Adrenal gland (tissue), 12 donors: ENCODE results near the gene MDFI. TPM values are rescaled to one million over a fixed set of nuclear protein-coding genes. Genes with fewer than 3 reads are reported as not detected.

Experiments
- DNase-seq, 7 donors: peaks; one replicate each; pipeline ENCODE4 v3.0.0-alpha.2; 2019 to 2020
- H3K27ac ChIP-seq, 5 donors: fragments of 200-600 bp; sonication (generic) in 4 of 5; 1 replicate in 3 of 5; 2 replicates in 2 of 5; pipeline versions ENCODE4 v1.5.1 to v1.8.0; 2016 to 2020; ENCODE audit warnings: mild to moderate bottlenecking in 1 of 5
- H3K27me3 ChIP-seq: fragments of 200-600 bp; 2 replicates; pipeline ENCODE4 v1.8.0; 2021
- H3K36me3 ChIP-seq, 2 donors: fragments of 200-600 bp; replicated peaks in 1 of 2; 1 replicate in 1 of 2; 2 replicates in 1 of 2; pipeline versions ENCODE4 v1.5.1 to v1.8.0; 2018 to 2022
- H3K4me1 ChIP-seq, 2 donors: fragments of 200-600 bp; replicated peaks in 1 of 2; 1 replicate in 1 of 2; 2 replicates in 1 of 2; pipeline versions ENCODE4 v1.5.1 to v1.8.0; 2018 to 2021
- H3K4me3 ChIP-seq, 4 donors: fragments of 200-600 bp; sonication (generic) in 3 of 4; one replicate each; pipeline ENCODE4 v1.5.1; 2016 to 2018
- H3K9me3 ChIP-seq, 3 donors: fragments of 200-600 bp; sonication (generic) in 1 of 3; replicated peaks in 1 of 3; 1 replicate in 2 of 3; 2 replicates in 1 of 3; pipeline versions ENCODE4 v1.5.1 to v1.8.0; 2016 to 2021
- POLR2A ChIP-seq, 2 donors: fragments of 450-650 bp; IDR thresholded peaks; one replicate each; pipeline ENCODE4 v1.6.1; 2017; ENCODE audit warnings: antibody characterized with exemption in 2 of 2, mild to moderate bottlenecking in 2 of 2, moderate library complexity in 1 of 2
- WGBS, 4 donors: extraction: QIAGEN DNeasy Blood & Tissue Kit in 2 of 4; methylation state at CpG; one replicate each; pipeline versions ENCODE4 v1.1.5 to v1.1.7; 2013 to 2017; 5-methylcytosine and 5-hydroxymethylcytosine counted together
- intact Hi-C, 2 donors: fragments of 100-400 bp; cut with DNase I; formaldehyde crosslinking; loops; one replicate each; pipeline versions ENCODE4 v1.14.1 to v1.15.0; 2022 to 2023
- polyA plus RNA-seq, 3 donors: library from polyadenylated mRNA; stranded (reverse); fragments of 200-250 nt in 2 of 3; fragments of 350-450 nt in 1 of 3; fragmentation: Illumina TruSeq in 1 of 3; extraction: RNeasy Lipid Tissue Mini Kit (QIAGEN cat#74804) in 1 of 3; gene quantifications; one replicate each; pipeline ENCODE4 v1.2.3, GENCODE V29; 2013 to 2014
- total RNA-seq, 9 donors: library from RNA; depleted of rRNA in 4 of 9; stranded (reverse); fragments of >200 nt in 4 of 9; fragments of 120-200 nt in 1 of 9; fragmentation: NEBNext Ultra II Directional in 1 of 9; extraction: Animal tissue kit (Norgen Biotek cat#: 25700) in 1 of 9; gene quantifications; one replicate each; pipeline versions ENCODE4 v1.1.0 to v1.2.4, GENCODE V29; 2013 to 2023
- TF ChIP-seq, protein P1 (sequence below), 6 experiments: fragments of 450-650 bp in 4 of 6; fragments of 200-600 bp in 2 of 6; sonication (generic) in 1 of 6; IDR thresholded peaks; 1 replicate in 5 of 6; 2 replicates in 1 of 6; pipeline versions ENCODE4 v1.5.1 to v1.8.0; 2016 to 2021; ENCODE audit warnings: antibody characterized with exemption in 6 of 6, mild to moderate bottlenecking in 2 of 6, moderate library complexity in 1 of 6
- donor health status: healthy with polysubstance abuse.
- donor health status: Bipolar disorder and iron deficiency.
- donor health status: DM: yes; HTN: yes; CAD: no.
- donor health status: DM: no; HTN: no; CAD: no.
- donor health status: DM: no; HTN: no; CAD: no.
- donor health status: DM: yes; HTN: yes; CAD: no.

Gene MDFI
- total and polyA plus RNA-seq, 12 donors: 0.44 to 26.6 (median 11.7) TPM

GRCh38 chr6:41678511-41679084 lies 40.3 kb downstream of the MDFI start:
- WGBS, 4 donors: 83 to 88% (median 86%) methylated on average over 8 of the region's 8 CpGs
- no peaks in the 10 kb centered on the region for H3K36me3 ChIP-seq
- no peaks in the 10 kb centered on the region for H3K9me3 ChIP-seq
- intact Hi-C loops: no loop called here
- DNase-seq: peak in 2 of 7 donors; percentile 4 to 6
- no peak for TF ChIP-seq POLR2A (IDR thresholded peaks at IDR 0.05)
- TF ChIP-seq, protein P1, sequence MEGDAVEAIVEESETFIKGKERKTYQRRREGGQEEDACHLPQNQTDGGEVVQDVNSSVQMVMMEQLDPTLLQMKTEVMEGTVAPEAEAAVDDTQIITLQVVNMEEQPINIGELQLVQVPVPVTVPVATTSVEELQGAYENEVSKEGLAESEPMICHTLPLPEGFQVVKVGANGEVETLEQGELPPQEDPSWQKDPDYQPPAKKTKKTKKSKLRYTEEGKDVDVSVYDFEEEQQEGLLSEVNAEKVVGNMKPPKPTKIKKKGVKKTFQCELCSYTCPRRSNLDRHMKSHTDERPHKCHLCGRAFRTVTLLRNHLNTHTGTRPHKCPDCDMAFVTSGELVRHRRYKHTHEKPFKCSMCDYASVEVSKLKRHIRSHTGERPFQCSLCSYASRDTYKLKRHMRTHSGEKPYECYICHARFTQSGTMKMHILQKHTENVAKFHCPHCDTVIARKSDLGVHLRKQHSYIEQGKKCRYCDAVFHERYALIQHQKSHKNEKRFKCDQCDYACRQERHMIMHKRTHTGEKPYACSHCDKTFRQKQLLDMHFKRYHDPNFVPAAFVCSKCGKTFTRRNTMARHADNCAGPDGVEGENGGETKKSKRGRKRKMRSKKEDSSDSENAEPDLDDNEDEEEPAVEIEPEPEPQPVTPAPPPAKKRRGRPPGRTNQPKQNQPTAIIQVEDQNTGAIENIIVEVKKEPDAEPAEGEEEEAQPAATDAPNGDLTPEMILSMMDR (IDR thresholded peaks at IDR 0.05): no peak
- H3K27me3 ChIP-seq: no peaks in the 10 kb centered on the region
- H3K4me3 ChIP-seq: no peak overlapping the region
- no peak overlapping the region for H3K27ac ChIP-seq
- peaks cover 13 to 17% of the 10 kb centered on the region in 2 donors for H3K4me1 ChIP-seq

GRCh38 chr6:41679696-41680095 lies 41.4 kb downstream of the MDFI start:
- Histone ChIP-seq H3K36me3 (peaks cover 0 to 5% of the 10 kb centered on the region in 2 donors), H3K27ac (no peak overlapping the region), H3K4me1 (peaks cover 15 to 22% of the 10 kb centered on the region in 2 donors), H3K9me3 (no peaks in the 10 kb centered on the region), H3K27me3 (no peaks in the 10 kb centered on the region), H3K4me3 (no peak overlapping the region)
- DNase-seq: peak in 2 of 7 donors; percentile 7 to 10
- intact Hi-C loops: loop anchor here (5.0 to 10.0 kb wide), 3 partner anchors 255 to 312 kb away; no protein-coding TSS in a partner anchor
- 90 to 94% (median 91%) methylated on average over 8 to 9 of the region's 9 CpGs for WGBS, 4 donors
- no peak for TF ChIP-seq POLR2A (IDR thresholded peaks at IDR 0.05)
- TF ChIP-seq, protein P1 (IDR thresholded peaks at IDR 0.05): no peak

DNA sequence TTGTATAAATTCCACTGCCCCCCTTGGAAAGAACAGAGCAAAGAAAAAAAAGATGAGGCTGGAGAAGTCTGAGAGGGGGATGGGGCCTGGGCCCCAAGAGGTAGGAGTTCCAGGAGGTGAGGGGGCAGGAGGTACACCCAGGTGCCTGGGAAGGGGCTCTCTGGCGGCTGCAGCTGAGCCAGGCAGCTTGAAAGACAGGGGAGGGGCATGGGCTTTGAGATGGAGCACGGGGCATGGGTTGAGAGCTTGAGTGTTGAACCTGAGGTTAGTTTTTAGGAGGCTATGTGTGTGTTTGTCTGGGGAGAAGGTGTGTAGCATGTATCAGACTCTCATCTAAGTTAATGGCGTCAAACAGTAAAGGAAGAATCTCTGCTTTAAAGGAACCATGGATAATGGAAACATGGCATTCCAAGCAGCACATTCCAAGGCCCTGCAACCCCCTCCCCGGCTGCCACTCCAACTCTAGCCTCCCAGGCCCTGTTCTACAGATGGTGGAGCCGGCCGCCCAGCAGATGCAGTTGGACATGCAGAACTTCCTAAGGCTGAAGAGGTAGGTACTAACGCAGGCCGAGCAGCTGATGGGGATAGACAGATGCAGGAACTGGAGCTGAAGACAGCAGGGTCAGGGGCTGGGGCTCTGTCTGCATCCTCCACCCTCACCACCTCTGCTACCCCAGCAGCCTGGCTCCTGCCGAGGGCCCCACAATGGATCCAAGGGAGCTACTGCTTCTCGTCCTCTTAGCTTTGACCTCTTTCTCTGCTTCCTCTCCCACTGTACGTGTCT lies 42.1 kb downstream of the MDFI start:
- TF ChIP-seq, protein P1 (IDR thresholded peaks at IDR 0.05): no peak
- no peak for TF ChIP-seq POLR2A (IDR thresholded peaks at IDR 0.05)
- Histone ChIP-seq H3K27ac (no peak overlapping the region), H3K27me3 (no peaks in the 10 kb centered on the region), H3K4me3 (no peak overlapping the region), H3K36me3 (peaks cover 0 to 12% of the 10 kb centered on the region in 2 donors), H3K4me1 (peaks cover 15 to 22% of the 10 kb centered on the region in 2 donors), H3K9me3 (no peaks in the 10 kb centered on the region)
- intact Hi-C loops: loop anchor here (5.0 to 10.0 kb wide), 3 partner anchors 256 to 313 kb away; no protein-coding TSS in a partner anchor
- WGBS, 4 donors: 72 to 83% (median 80%) methylated on average over 10 to 11 of the region's 11 CpGs
- DNase-seq: peak in 1 of 7 donors; percentile 11

DNA sequence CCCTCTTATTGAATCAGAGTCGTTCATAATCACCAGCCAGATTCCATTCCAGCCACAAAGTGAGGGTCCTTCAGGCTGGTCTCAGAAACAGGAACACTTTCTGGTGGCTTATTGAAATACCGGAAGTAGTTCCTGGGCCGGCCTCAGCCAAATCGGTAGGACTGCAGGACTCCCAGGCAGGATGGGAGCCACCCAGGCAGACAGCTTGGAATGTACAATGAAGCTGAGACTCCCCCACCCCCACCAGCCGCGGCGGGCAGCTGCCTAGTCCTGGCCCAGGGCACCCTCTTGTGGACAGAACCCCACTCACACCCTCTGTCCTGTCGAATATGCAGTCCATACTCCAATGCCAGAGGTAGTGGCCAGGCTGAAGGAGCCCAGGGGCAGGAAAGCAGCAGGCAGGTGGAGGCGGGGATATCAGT lies 43.8 kb downstream of the MDFI start:
- no peak for TF ChIP-seq POLR2A (IDR thresholded peaks at IDR 0.05)
- TF ChIP-seq, protein P1 (IDR thresholded peaks at IDR 0.05): peak; percentile 78 to 97 (median 92)
- Histone ChIP-seq H3K27ac (peak overlapping the region in 3 of 5 donors; percentile 11 to 85 (median 82)), H3K4me3 (no peak overlapping the region), H3K27me3 (no peaks in the 10 kb centered on the region), H3K9me3 (no peaks in the 10 kb centered on the region), H3K36me3 (peaks cover 0 to 22% of the 10 kb centered on the region in 2 donors), H3K4me1 (peaks cover 15 to 22% of the 10 kb centered on the region in 2 donors)
- intact Hi-C loops: loop anchor here (2.0 to 10.0 kb wide), 4 partner anchors 79 to 315 kb away; no protein-coding TSS in a partner anchor
- 4 to 7% (median 5%) methylated on average over 6 to 9 of the region's 9 CpGs for WGBS, 4 donors
- peak; percentile 91 to 97 (median 96) for DNase-seq
